GM21619 (cell line): ENCODE results near the gene TRIM66.

ENCODE experiments used
- ATAC-seq: cut with Tn5 transposase; IDR thresholded peaks from one replicate; pipeline ENCODE4 v1.9.1; 2021; ENCODE audit not compliant: unreplicated experiment

TRIM66 gene

GRCh38 chr11:8613036-8613435 is 69.4 kb downstream of the TRIM66 start:
- no peak for ATAC-seq

GRCh38 chr11:8612522-8612921 is 69.9 kb downstream of the TRIM66 start:
- ATAC-seq: no peak

- no peak for ATAC-seq
Measured at GRCh38 chr11:8610532-8611116, 71.8 kb downstream of the TRIM66 start.

- no peak for ATAC-seq
Measured at GRCh38 chr11:8608652-8609051, 73.8 kb downstream of the TRIM66 start.

GRCh38 chr11:8605971-8606563 is 76.4 kb downstream of the TRIM66 start:
- ATAC-seq: no peak

- peak; percentile 85 for ATAC-seq
Measured at GRCh38 chr11:8604078-8604723, 78.3 kb downstream of the TRIM66 start.

- no peak for ATAC-seq
Measured at GRCh38 chr11:8603696-8604077, 78.8 kb downstream of the TRIM66 start.

- ATAC-seq: no peak
Measured at GRCh38 chr11:8601376-8602133, 80.9 kb downstream of the TRIM66 start.

- ATAC-seq: no peak
Measured at GRCh38 chr11:8598506-8598905, 84.0 kb downstream of the TRIM66 start.

GRCh38 chr11:8597182-8597581 is 85.3 kb downstream of the TRIM66 start:
- no peak for ATAC-seq

GRCh38 chr11:8596504-8597046 is 85.9 kb downstream of the TRIM66 start:
- ATAC-seq: no peak

GRCh38 chr11:8593935-8594909 is 88.2 kb downstream of the TRIM66 start, which contains the start of gene STK33:
STK33 (minus strand) TSS chr11:8594228; CDS start chr11:8474905, 119,323 bp downstream.
- ATAC-seq: peak; percentile 95

- ATAC-seq: peak; percentile 17
Measured at GRCh38 chr11:8593455-8593854, 89.0 kb downstream of the TRIM66 start.

GRCh38 chr11:8587915-8588314 is 94.5 kb downstream of the TRIM66 start:
- no peak for ATAC-seq

- no peak for ATAC-seq
Measured at GRCh38 chr11:8586805-8587204, 95.7 kb downstream of the TRIM66 start.

GRCh38 chr11:8586184-8586583 is 96.3 kb downstream of the TRIM66 start:
- no peak for ATAC-seq

- no peak for ATAC-seq
Measured at GRCh38 chr11:8584511-8584910, 98.0 kb downstream of the TRIM66 start.

GRCh38 chr11:8584082-8584481 is 98.4 kb downstream of the TRIM66 start:
- ATAC-seq: no peak

GRCh38 chr11:8581300-8581699 is 101.2 kb downstream of the TRIM66 start:
- no peak for ATAC-seq
